HG03159 (cell line): Measurements from ENCODE around the gene XPR1.

ENCODE experiments used
- ATAC-seq: cut with Tn5 transposase; IDR thresholded peaks from one replicate; pipeline ENCODE4 v1.9.1; 2021; ENCODE audit warnings: mild to moderate bottlenecking, moderate library complexity; ENCODE audit not compliant: unreplicated experiment

XPR1 gene

GRCh38 chr1:180926164-180926981, 294.6 kb downstream of the XPR1 start:
- no peak for ATAC-seq

GRCh38 chr1:180927348-180927747, 295.5 kb downstream of the XPR1 start:
- no peak for ATAC-seq

DNA sequence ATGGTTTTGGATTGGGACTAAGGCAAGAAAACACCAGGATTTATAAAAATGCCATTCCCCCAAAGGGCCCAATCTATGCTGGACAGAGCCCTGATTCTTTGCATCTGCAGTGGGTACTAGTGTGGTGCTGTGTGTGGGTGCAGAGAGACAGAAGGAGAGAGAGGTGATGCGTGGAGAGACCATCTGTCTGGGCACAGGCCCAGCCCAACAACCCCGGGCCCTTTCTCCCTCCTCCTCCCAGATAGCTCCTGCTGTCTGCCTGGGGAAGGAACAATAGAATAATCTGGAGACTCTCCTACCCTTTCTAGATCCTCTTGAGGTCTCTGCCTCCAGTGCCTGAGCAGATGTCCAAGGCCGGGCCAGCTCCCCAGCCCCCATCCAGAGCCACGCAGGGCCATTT, 296.0 kb downstream of the XPR1 start:
- ATAC-seq, result no peak

- ATAC-seq, result no peak
Measured at GRCh38 chr1:180928331-180929230, 296.8 kb downstream of the XPR1 start.

GRCh38 chr1:180929389-180929788, 297.6 kb downstream of the XPR1 start:
- ATAC-seq, result no peak

GRCh38 chr1:180930687-180931086, 298.9 kb downstream of the XPR1 start:
- no peak for ATAC-seq

GRCh38 chr1:180931529-180931928, 299.7 kb downstream of the XPR1 start:
- ATAC-seq, result no peak

GRCh38 chr1:180932378-180932777, 300.6 kb downstream of the XPR1 start:
- no peak for ATAC-seq

DNA sequence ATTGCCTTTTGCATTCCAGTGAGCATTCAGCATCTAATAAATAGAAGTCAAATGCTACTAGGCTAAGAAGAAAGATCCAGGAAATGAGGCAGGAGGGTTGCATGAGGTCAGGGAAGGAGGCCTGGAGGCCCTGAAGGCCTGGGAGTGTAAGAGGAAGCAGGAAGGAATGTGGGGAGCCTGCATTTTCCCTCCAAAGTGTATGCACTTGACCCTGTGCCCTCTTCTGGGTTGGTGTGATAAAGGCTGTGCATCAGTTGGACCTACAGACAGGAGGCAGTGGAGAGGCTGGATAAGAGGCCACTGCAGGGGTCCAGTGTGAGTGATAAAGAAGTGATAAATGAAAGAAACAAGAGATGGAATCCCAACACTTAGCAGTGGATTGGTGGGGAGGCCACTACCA, 301.3 kb downstream of the XPR1 start:
- ATAC-seq, result no peak

DNA sequence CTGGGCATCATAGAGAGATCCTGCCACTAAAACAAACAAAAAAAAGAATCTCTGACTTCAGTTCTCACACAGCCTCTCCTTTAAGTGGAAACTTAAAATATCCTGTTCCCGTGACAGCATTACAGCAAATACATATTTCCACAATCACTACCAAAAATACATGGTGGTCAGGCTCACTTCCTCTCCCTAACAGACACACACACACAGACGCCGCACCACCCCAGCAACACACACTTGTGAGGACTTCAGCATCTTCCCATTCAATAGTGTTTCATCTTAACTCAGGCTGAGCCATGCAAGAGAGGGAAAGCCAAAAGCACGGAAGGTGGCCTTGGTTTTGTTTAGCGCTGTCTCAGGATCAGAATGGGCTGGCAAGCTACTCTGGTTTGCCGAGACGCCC, 302.7 kb downstream of the XPR1 start:
- ATAC-seq, result no peak

DNA sequence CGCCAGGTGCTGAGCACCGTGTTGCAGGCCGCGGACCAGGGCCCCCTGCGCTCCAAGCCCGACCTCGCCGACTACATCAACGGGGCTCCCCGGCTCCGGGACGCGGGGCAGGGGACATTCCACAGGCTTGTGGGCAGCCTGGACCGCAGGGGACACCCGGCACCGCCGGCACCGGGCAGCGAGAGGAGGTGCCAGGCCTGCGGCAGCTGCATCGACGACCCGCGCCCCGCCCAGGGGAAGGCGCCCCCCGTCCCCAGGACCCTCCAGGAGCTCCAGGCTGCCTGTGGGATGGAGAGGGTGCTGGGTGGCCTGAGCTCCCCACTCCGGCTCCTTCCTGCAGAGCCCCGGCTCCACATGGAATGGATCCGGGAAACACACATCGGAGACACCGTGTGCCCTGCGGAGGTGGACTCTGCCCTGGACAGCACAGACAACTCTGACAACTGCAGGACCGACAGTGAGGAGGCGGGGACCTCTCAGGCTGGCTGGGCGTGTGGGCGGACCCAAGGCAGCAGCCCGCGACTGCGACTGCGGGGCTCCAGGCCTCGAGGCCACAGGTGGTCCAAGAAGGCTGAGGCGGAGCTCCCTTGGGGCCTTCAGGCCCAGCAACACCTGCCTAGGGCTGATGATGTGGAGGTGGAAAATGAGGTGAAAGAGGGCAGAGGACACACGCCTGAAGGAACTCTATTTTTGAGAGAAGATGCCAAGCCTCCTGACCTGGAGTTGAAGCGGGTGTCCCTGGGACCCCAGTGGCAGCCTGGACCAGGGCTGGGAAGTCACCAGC, 303.7 kb downstream of the XPR1 start:
- ATAC-seq, result no peak

DNA sequence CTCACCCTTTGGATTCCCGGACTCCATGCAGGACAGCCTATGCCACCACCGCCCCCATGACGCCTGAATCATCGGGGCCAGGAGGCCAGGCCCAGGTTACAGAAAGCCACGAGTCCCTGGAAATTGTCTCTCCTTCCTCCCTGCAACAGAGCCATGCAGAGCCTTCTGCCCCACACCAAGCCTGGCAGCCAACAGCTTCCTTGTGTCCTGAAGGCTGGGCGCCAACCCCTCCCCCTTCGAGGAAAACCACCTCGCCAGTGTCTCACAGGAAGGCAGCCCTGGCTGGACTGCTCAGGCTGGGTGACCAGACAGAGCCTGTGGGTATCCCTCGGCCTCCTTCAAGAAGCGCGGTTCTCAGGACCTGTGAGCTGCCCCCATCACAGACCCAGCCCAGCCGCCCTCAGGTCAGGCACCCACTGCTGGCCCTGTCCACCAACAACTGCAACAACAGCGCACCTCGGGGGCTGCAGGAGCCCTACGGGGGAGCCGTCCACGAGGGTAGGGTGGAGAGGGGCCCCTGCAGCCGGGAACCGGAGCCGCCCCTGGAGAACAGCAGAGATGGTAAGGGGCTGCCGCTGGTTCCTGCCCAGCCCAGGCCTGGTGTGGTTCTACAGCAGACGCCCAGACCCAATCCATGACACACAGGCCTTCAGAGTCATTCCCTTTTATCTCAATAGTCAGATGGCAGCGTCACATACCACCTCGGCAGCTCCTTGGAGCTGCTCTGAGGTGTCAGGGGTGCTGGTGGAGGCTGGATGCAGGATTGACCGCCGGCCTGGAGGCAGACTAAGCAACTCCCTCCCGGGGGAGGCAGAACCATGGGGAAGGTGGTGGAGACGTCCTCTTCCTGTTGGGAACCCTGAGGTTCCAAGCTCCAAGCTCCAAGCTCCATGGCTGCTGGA, 304.5 kb downstream of the XPR1 start:
- ATAC-seq, result no peak

DNA sequence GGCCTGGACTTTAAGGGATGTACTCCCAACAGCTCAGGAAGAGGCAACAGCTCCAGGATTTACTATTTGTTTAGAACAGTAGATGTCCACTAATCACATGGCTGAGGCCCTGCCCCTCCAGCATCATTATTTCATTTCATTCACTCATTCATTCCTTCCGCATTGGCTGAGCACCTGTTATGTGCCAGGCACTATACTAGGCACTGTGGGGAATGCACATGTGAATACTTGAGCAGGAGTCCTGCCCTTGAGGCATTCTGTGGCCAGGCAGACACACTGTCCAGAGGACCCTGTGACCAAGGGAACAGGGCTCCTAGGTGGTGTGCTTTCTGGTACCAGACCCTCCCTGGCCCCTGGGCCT, 305.2 kb downstream of the XPR1 start:
- ATAC-seq, result no peak

DNA sequence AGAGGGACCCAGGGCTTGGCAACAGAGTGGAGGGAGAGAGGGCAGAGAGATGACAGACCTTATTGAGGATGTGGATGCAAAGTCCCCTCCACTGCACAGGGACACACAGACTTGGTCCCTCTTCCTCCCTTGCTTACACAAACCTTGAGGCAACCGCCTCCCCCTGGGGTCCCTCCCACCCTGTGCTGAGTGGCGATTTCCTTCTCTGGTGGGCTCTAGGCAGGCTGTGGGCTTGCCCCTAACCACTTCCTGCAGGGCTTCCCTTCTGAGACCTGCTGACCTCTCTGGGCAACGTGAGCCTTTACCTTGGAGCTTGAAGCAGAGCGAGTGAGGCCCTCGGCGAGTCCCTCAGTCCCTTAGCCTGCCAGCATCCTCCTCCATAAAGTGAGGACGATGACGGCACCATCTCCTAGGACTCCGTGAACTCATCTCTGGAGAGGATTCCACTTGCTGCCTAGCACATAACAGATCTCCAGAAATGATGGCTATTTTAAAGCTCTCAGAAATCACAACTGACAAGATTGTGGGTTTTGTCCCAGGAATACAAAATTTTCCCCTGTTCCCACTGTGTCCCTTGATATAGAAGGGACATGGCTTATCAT, 305.9 kb downstream of the XPR1 start:
- no peak for ATAC-seq

DNA sequence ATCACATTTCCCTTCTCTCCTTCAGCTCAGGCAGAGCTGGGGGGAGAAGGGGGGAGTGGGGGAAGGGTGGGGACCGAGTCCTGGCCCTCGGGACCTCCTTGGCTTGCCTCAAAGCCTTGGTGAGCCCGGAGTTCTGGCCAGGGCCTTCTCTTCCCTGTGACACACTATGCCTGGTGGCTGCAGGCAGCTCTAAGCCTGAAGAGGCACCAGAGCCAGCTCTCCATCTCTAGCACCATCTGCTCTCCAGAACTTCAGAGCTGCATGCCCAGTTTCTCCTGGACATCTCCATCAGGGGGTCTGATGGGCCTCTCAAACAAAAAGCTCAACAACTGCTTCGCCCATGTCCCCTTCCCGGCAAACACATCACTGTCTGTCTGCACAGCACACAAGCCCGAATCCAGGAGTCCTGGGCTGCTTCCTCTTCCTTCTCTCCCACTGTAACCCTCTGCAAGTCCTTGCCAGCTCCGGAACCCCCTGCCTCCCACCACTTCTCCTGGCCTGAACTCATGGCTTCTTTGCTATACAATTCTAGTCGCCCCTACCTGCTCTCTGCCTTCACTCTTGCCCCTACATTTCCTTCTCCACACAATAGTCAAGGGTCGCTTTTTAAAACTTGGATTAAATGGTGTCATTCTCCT, 307.4 kb downstream of the XPR1 start:
- ATAC-seq, result no peak

- no peak for ATAC-seq
Measured at GRCh38 chr1:180939711-180940103, 307.9 kb downstream of the XPR1 start.
